ENCODE data around the gene GLDC.

The GLDC gene

DNA sequence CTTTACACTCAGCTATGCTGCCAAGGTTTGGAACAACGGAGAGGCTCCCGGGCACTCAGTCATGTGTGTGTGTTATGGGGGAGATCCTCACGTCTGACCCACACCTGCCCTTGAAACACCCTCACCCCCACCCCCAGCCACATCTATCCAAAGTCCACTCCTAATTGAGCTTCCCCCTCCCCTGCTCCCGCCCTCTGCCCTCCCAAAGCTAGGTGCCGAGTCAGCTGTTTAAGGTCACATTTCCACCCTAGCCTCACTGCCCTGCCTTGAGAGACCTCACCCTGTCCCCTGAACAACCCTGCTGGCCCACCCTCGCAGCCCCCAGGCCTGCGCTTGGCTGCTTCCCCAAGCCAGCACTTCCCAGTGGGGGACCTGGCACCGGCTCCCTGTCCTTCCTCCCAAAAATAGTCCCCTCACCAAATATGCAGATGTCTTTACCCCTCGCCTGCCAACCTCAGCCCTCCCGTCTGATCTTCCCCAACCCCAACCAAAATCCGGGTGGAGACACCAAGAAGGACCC, 36.0 kb downstream of the GLDC start:
- no peaks in the 10 kb centered on the region for H3K27me3 ChIP-seq (ENCODE audit: control insufficient read depth, insufficient read depth, low read length)
- H3K4me1 ChIP-seq (ENCODE audit: control insufficient read depth, insufficient read depth, low read length) = no peaks in the 10 kb centered on the region

GRCh38 chr9:6605202-6605601, 40.3 kb downstream of the GLDC start:
- no peaks in the 10 kb centered on the region for H3K27me3 ChIP-seq (ENCODE audit: control insufficient read depth, insufficient read depth, low read length)
- no peaks in the 10 kb centered on the region for H3K36me3 ChIP-seq (ENCODE audit: control insufficient read depth, insufficient read depth, low read length)
- H3K4me3 ChIP-seq (ENCODE audit: low read length) = no peak overlapping the region
- H3K9ac ChIP-seq (ENCODE audit: low read length) = no peak overlapping the region
- H3K4me1 ChIP-seq (ENCODE audit: control insufficient read depth, insufficient read depth, low read length) = no peaks in the 10 kb centered on the region
- H3K27ac ChIP-seq (ENCODE audit: low read depth, low read length) = no peak overlapping the region

More for the DNA sequence above, 36.0 kb downstream of the GLDC start:
- H3K36me3 ChIP-seq (ENCODE audit: control insufficient read depth, insufficient read depth, low read length) = no peaks in the 10 kb centered on the region
- H3K27ac ChIP-seq (ENCODE audit: low read depth, low read length) = no peak overlapping the region
- H3K9ac ChIP-seq (ENCODE audit: low read length) = no peak overlapping the region
- no peak overlapping the region for H3K4me3 ChIP-seq (ENCODE audit: low read length)

GRCh38 chr9:6600426-6600825, 45.1 kb downstream of the GLDC start:
- Histone ChIP-seq H3K9ac (ENCODE audit: low read length) (no peak overlapping the region), H3K4me3 (ENCODE audit: low read length) (no peak overlapping the region), H3K36me3 (ENCODE audit: control insufficient read depth, insufficient read depth, low read length) (no peaks in the 10 kb centered on the region), H3K27me3 (ENCODE audit: control insufficient read depth, insufficient read depth, low read length) (no peaks in the 10 kb centered on the region), H3K27ac (ENCODE audit: low read depth, low read length) (no peak overlapping the region), H3K4me1 (ENCODE audit: control insufficient read depth, insufficient read depth, low read length) (no peaks in the 10 kb centered on the region)

GRCh38 chr9:6600006-6600405, 45.5 kb downstream of the GLDC start:
- Histone ChIP-seq H3K9ac (ENCODE audit: low read length) (no peak overlapping the region), H3K27ac (ENCODE audit: low read depth, low read length) (no peak overlapping the region), H3K4me3 (ENCODE audit: low read length) (no peak overlapping the region), H3K27me3 (ENCODE audit: control insufficient read depth, insufficient read depth, low read length) (no peaks in the 10 kb centered on the region), H3K36me3 (ENCODE audit: control insufficient read depth, insufficient read depth, low read length) (no peaks in the 10 kb centered on the region), H3K4me1 (ENCODE audit: control insufficient read depth, insufficient read depth, low read length) (no peaks in the 10 kb centered on the region)

DNA sequence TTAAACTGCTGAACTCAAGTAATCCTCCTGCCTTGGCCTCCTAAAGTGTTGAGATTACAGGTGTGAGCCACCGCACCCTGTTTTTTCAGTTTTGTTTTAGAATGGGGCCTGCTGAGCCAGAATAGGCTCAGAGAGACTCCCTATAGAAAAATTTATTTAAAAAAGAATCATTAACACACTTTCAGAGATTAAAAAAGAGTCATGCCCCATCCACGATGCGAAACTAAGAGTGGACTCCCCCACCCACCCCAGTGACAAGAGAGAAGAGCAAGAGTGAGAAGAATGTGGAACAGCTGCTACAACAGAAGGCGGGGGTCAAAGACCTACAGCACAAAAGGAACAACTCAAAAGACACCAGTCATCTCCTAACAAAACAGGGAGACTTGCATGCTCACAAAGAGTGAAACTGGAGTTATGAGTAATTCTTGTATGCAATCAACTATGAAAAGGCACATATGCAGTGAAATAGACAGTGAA, 47.2 kb downstream of the GLDC start:
- H3K36me3 ChIP-seq (ENCODE audit: control insufficient read depth, insufficient read depth, low read length) = no peaks in the 10 kb centered on the region
- H3K4me1 ChIP-seq (ENCODE audit: control insufficient read depth, insufficient read depth, low read length) = no peaks in the 10 kb centered on the region
- no peak overlapping the region for H3K4me3 ChIP-seq (ENCODE audit: low read length)
- H3K27ac ChIP-seq (ENCODE audit: low read depth, low read length) = no peak overlapping the region
- H3K27me3 ChIP-seq (ENCODE audit: control insufficient read depth, insufficient read depth, low read length) = no peaks in the 10 kb centered on the region
- H3K9ac ChIP-seq (ENCODE audit: low read length) = no peak overlapping the region

DNA sequence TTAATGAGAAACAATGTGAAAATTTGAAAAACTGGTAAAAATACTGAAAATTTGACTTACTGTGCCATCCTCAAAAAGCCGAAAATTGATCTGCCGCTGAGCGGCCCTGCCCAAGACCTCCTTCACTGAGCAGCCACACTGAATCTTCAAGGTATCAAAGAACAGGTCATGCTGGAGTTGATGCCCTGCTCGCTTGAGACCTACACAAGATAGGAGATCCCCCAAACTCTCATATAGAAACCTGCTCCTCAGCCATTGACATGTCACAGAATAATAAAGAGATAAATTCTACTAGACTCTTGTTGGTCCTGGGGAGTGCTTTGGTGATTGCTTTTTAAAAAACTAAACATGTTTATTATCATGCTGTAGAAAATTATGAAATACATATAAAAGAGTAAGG, 52.7 kb downstream of the GLDC start:
- Histone ChIP-seq H3K4me3 (ENCODE audit: low read length) (no peak overlapping the region), H3K36me3 (ENCODE audit: control insufficient read depth, insufficient read depth, low read length) (no peaks in the 10 kb centered on the region), H3K9ac (ENCODE audit: low read length) (no peak overlapping the region), H3K4me1 (ENCODE audit: control insufficient read depth, insufficient read depth, low read length) (no peaks in the 10 kb centered on the region), H3K27ac (ENCODE audit: low read depth, low read length) (no peak overlapping the region), H3K27me3 (ENCODE audit: control insufficient read depth, insufficient read depth, low read length) (no peaks in the 10 kb centered on the region)

- H3K27ac ChIP-seq (ENCODE audit: low read depth, low read length) = no peak overlapping the region
- H3K4me3 ChIP-seq (ENCODE audit: low read length) = no peak overlapping the region
- H3K36me3 ChIP-seq (ENCODE audit: control insufficient read depth, insufficient read depth, low read length) = no peaks in the 10 kb centered on the region
- H3K27me3 ChIP-seq (ENCODE audit: control insufficient read depth, insufficient read depth, low read length) = no peaks in the 10 kb centered on the region
- H3K4me1 ChIP-seq (ENCODE audit: control insufficient read depth, insufficient read depth, low read length) = no peaks in the 10 kb centered on the region
- no peak overlapping the region for H3K9ac ChIP-seq (ENCODE audit: low read length)
These were observed 53.3 kb downstream of the GLDC start for GRCh38 chr9:6592231-6592630.

- no peak overlapping the region for H3K4me3 ChIP-seq (ENCODE audit: low read length)
- H3K27ac ChIP-seq (ENCODE audit: low read depth, low read length) = no peak overlapping the region
- H3K9ac ChIP-seq (ENCODE audit: low read length) = no peak overlapping the region
- no peaks in the 10 kb centered on the region for H3K27me3 ChIP-seq (ENCODE audit: control insufficient read depth, insufficient read depth, low read length)
- H3K36me3 ChIP-seq (ENCODE audit: control insufficient read depth, insufficient read depth, low read length) = no peaks in the 10 kb centered on the region
- no peaks in the 10 kb centered on the region for H3K4me1 ChIP-seq (ENCODE audit: control insufficient read depth, insufficient read depth, low read length)
These were observed 54.7 kb downstream of the GLDC start for GRCh38 chr9:6590772-6591384.

GRCh38 chr9:6590334-6590733, 55.2 kb downstream of the GLDC start:
- Histone ChIP-seq H3K9ac (ENCODE audit: low read length) (no peak overlapping the region), H3K4me3 (ENCODE audit: low read length) (no peak overlapping the region), H3K36me3 (ENCODE audit: control insufficient read depth, insufficient read depth, low read length) (no peaks in the 10 kb centered on the region), H3K27me3 (ENCODE audit: control insufficient read depth, insufficient read depth, low read length) (no peaks in the 10 kb centered on the region), H3K27ac (ENCODE audit: low read depth, low read length) (no peak overlapping the region), H3K4me1 (ENCODE audit: control insufficient read depth, insufficient read depth, low read length) (no peaks in the 10 kb centered on the region)

GRCh38 chr9:6584881-6585597, 60.5 kb downstream of the GLDC start:
- no peak overlapping the region for H3K9ac ChIP-seq (ENCODE audit: low read length)
- no peak overlapping the region for H3K27ac ChIP-seq (ENCODE audit: low read depth, low read length)
- H3K36me3 ChIP-seq (ENCODE audit: control insufficient read depth, insufficient read depth, low read length) = no peaks in the 10 kb centered on the region
- no peaks in the 10 kb centered on the region for H3K27me3 ChIP-seq (ENCODE audit: control insufficient read depth, insufficient read depth, low read length)
- no peak overlapping the region for H3K4me3 ChIP-seq (ENCODE audit: low read length)
- H3K4me1 ChIP-seq (ENCODE audit: control insufficient read depth, insufficient read depth, low read length) = no peaks in the 10 kb centered on the region

DNA sequence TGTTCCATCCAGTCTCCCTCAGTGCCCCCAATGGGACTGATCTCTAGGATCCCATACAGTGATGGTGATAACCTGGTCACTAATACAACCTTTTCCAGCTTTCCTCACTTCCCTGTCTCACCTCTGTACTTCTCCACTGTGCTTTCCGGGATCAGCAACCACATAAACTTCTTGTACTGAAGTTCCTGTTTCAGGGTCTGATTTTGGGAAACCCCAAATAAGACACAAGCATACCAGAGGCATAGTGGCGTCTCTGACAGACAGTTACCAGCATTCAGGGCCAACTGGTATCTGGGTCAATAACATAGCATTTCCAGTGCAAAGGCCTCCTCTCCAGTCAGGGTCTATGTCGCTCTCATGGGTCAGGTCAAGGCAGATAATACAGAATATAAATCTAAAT, 64.3 kb downstream of the GLDC start:
- Histone ChIP-seq H3K27ac (ENCODE audit: low read depth, low read length) (no peak overlapping the region), H3K36me3 (ENCODE audit: control insufficient read depth, insufficient read depth, low read length) (no peaks in the 10 kb centered on the region), H3K27me3 (ENCODE audit: control insufficient read depth, insufficient read depth, low read length) (no peaks in the 10 kb centered on the region), H3K4me1 (ENCODE audit: control insufficient read depth, insufficient read depth, low read length) (no peaks in the 10 kb centered on the region), H3K4me3 (ENCODE audit: low read length) (no peak overlapping the region), H3K9ac (ENCODE audit: low read length) (no peak overlapping the region)

DNA sequence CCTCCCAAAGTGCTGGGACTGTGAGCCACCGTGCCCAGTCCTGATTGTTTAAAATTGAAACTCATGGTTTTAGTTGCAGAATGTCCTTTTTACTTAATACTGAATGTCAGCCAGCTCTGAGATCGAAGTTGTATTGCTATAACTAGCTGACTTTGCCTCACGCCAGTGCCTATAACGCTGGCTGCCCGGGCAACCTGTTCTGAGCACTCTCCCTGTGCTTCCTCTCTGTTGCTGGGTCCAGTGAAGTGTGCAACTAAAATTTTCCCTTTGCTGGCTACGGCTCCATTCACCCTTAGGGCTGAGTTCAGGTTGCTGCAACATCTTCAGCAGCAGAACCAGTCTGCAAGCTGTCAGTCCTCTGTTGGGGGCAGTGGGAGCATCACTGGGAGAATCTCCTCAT, 65.9 kb downstream of the GLDC start:
- Histone ChIP-seq H3K27me3 (ENCODE audit: control insufficient read depth, insufficient read depth, low read length) (no peaks in the 10 kb centered on the region), H3K4me1 (ENCODE audit: control insufficient read depth, insufficient read depth, low read length) (no peaks in the 10 kb centered on the region), H3K36me3 (ENCODE audit: control insufficient read depth, insufficient read depth, low read length) (no peaks in the 10 kb centered on the region), H3K9ac (ENCODE audit: low read length) (no peak overlapping the region), H3K4me3 (ENCODE audit: low read length) (no peak overlapping the region), H3K27ac (ENCODE audit: low read depth, low read length) (no peak overlapping the region)

DNA sequence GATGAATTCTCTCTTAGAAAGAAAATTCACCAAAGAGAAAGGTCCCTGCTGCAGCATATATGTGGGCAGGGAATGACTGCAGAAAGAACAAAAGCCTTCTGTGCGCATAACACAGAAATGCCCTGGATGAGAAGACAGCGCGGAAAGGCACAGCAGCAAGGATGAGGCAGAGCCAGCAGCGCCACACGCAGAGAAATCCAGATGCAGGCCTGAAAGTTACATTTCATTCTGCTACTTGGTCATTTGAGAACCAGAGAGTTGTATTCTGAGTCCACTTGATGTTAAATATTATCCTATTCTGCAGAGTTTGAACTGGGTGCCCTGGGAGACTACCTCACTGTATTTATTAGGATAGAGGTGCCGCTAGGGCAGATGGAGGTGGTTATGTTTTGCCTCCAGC, 68.5 kb downstream of the GLDC start:
- no peak overlapping the region for H3K9ac ChIP-seq (ENCODE audit: low read length)
- H3K27ac ChIP-seq (ENCODE audit: low read depth, low read length) = no peak overlapping the region
- H3K4me1 ChIP-seq (ENCODE audit: control insufficient read depth, insufficient read depth, low read length) = no peaks in the 10 kb centered on the region
- no peaks in the 10 kb centered on the region for H3K27me3 ChIP-seq (ENCODE audit: control insufficient read depth, insufficient read depth, low read length)
- H3K4me3 ChIP-seq (ENCODE audit: low read length) = no peak overlapping the region
- H3K36me3 ChIP-seq (ENCODE audit: control insufficient read depth, insufficient read depth, low read length) = no peaks in the 10 kb centered on the region
